GM12891 (cell line): Measurements from ENCODE around the gene DLGAP4.

ENCODE experiments used
- DNase-seq: peaks from one replicate; pipeline ENCODE4 v3.0.0; 2011; ENCODE audit warnings: low spot score; ENCODE audit not compliant: insufficient read length
- FAIRE-seq: peaks from 2 replicates; lab custom pipeline; 2011; peaks lifted over from hg19 to GRCh38; lab: Jason Lieb, UNC
- PAX5 ChIP-seq: IDR thresholded peaks from 2 replicates; pipeline ENCODE4 v1.6.1; 2011; ENCODE audit warnings: low read length, moderate library complexity, mild to moderate bottlenecking; ENCODE audit not compliant: insufficient read depth, severe bottlenecking
- POLR2A ChIP-seq: IDR thresholded peaks from 2 replicates; pipeline ENCODE4 v1.6.1; 2011; ENCODE audit warnings: low read depth, low read length, control low read depth
- POLR2AphosphoS5 ChIP-seq: IDR thresholded peaks from 2 replicates; pipeline ENCODE4 v1.6.1; 2011; ENCODE audit warnings: low read depth, low read length, control low read depth
- POU2F2 ChIP-seq: IDR thresholded peaks from 2 replicates; pipeline ENCODE4 v1.6.1; 2011; ENCODE audit warnings: low read depth, mild to moderate bottlenecking, control low read depth, low read length, moderate library complexity
- SPI1 ChIP-seq: IDR thresholded peaks from 2 replicates; pipeline ENCODE4 v1.6.1; 2011; ENCODE audit warnings: low read depth, low read length, control low read depth
- TAF1 ChIP-seq: IDR thresholded peaks from 2 replicates; pipeline ENCODE4 v1.6.1; 2011; ENCODE audit warnings: low read depth, low read length, control low read depth

DLGAP4 gene

GRCh38 chr20:36392989-36393388 is 86.8 kb downstream of the DLGAP4 start:
- FAIRE-seq: no peak
- TF ChIP-seq POLR2AphosphoS5: no peak
- no peak for DNase-seq

DNA sequence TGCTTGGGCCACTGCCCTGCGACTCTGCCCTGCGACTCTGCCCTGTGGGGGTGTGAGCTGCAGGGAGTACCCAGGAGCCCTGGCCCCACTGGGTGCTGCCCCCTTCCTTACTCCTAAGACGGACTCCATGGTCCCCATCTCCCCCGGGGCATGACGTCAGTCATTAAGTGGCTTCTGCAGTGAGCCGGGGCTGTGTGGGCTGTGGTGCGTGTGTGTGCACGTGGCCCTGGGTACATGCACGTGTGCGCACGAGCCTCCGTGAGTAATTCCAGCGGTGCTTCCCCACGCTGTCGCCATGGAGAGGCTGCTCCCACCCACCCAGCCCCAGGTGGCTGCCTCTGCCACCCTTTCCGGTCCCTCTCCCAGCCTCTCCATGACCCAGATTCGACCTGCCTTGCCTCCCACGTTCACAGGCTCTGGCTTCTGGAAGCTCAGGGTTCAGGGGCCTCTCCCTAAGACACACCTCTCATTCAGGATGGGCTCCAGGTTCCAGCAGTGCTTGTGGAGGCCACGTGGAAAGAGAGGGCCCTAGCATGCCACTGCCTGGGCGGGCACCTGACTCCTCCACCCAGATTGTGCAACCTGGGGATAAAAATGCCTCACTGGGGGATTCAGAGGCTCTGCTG is 88.3 kb downstream of the DLGAP4 start:
- FAIRE-seq (no peak), DNase-seq (no peak)
- TF ChIP-seq TAF1 (no peak), POLR2AphosphoS5 (no peak), PAX5 (no peak), POU2F2 (no peak), POLR2A (no peak), SPI1 (no peak)

DNA sequence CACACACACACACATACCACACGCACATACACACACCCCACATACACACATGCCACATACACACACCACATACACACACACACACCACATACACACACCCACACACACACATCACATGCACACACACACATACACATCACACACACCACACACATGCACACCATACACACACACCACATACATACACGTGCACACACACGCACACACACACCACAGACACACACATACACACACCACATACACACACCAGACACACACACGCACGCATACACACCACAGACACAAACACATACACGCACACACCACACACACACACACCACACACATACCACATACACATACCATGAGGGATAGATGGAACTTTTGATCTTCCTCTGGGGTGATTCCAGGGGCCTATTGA is 90.2 kb downstream of the DLGAP4 start:
- TF ChIP-seq POLR2A (no peak), PAX5 (no peak), TAF1 (no peak), SPI1 (no peak), POLR2AphosphoS5 (no peak), POU2F2 (no peak)
- FAIRE-seq (peak; percentile 93), DNase-seq (no peak)

GRCh38 chr20:36396847-36397630 is 90.9 kb downstream of the DLGAP4 start:
- TF ChIP-seq SPI1 (no peak), PAX5 (no peak), POLR2AphosphoS5 (no peak), POU2F2 (no peak), POLR2A (no peak), TAF1 (no peak)
- FAIRE-seq: no peak
- DNase-seq: no peak

- TF ChIP-seq PAX5: no peak
- TF ChIP-seq POLR2A: no peak
- no peak for TF ChIP-seq SPI1
- TF ChIP-seq TAF1: no peak
- no peak for TF ChIP-seq POU2F2
- no peak for TF ChIP-seq POLR2AphosphoS5
- FAIRE-seq (no peak), DNase-seq (no peak)
Observed at GRCh38 chr20:36398515-36398914, 92.4 kb downstream of the DLGAP4 start.

GRCh38 chr20:36399147-36399968 is 93.2 kb downstream of the DLGAP4 start:
- TF ChIP-seq PAX5 (no peak), TAF1 (no peak), SPI1 (no peak), POU2F2 (no peak), POLR2AphosphoS5 (no peak), POLR2A (no peak)
- no peak for FAIRE-seq
- DNase-seq: peak; percentile 63

DNA sequence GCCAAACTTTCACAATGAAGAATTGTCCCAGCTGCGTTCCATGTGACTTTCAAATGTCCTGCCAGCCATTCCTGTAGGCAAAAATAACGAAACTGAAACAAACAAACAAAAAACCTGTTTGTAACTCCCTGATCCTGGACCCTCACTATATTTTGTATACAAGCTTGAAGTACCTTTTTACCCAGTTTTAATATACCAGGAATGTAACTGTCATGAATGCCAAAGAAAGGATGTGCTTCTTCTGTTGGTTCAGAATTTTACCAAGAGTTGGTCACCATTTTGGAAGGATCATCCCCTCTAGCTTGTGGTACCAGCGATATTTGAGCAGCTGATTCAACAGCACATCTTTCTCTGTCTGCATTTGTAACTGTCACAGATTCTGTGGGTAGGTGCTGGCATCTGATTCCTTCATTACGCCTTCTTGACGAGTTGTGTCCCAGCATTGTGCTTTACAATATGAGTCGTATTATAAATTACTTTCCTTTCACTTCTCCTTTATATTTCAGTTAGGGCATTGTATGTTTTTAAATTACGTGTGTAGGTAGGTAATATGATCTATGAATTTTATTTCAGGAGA is 93.9 kb downstream of the DLGAP4 start:
- DNase-seq: no peak
- TF ChIP-seq SPI1: no peak
- TF ChIP-seq TAF1: no peak
- TF ChIP-seq POU2F2: no peak
- TF ChIP-seq POLR2AphosphoS5: no peak
- no peak for TF ChIP-seq POLR2A
- TF ChIP-seq PAX5: no peak
- FAIRE-seq: no peak

DNA sequence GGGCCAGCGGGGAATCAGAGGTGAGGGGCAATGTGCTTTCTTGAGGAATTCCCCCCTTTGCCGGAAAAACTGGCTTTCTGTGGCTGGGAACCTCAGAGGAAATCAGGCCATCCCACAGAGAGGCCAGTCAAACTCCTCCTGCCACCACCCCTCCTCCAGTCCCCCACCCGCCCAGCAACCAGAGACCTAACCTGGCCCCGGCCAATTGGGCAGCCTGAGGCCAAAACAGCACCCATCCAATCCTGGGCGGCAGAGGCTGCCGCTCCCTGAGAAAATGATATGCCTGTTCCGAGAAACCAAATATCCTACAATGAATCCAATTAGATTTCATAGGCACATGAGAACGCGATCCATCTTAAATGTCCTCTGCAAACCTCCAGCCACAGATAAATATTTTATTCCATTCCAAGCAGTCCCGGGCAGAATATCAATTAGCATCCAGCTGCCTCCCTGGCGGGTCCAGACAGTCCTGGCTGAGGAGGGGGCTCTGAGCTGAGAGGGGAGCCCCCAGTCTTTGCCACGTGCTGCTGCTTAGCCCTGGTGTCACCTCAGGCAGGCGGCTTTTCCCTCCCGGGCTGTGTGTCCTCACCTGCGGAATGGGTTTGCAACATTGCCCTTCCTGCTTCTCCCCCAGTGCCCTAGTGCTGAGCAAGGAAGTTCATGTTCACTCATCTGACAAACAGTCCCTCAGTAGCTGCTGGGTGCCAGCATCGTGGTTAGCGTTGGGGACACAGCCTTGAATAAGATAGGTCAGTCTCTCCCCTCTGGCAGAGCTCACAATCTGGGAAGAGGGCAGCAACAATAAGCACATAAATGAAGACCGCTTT is 95.0 kb downstream of the DLGAP4 start:
- DNase-seq (no peak), FAIRE-seq (no peak)
- TF ChIP-seq SPI1 (no peak), POLR2A (no peak), POU2F2 (no peak), POLR2AphosphoS5 (no peak), TAF1 (no peak), PAX5 (no peak)
